Epithelial cell of proximal tubule (primary cell): Measurements from ENCODE around the gene RANBP1. TPM values are rescaled to one million over a fixed set of nuclear protein-coding genes. Genes with fewer than 3 reads are reported as not detected.
"Not testable (repeated sequence)": the region's sequence is repeated elsewhere in the genome, so short reads cannot be mapped to it uniquely, and the experiment has no call there.

Source experiments
- DNase-seq: peaks from one replicate; pipeline ENCODE4 v3.0.0-alpha.2; 2011; ENCODE audit warnings: low read depth
- H3K4me3 ChIP-seq: 2 replicates; pipeline ENCODE4 v1.5.1; 2011; ENCODE audit warnings: low read depth, mild to moderate bottlenecking, low read length
- total RNA-seq: library from RNA; depleted of rRNA; stranded (reverse); fragments of >200 nt; gene quantifications from 2 replicates; pipeline ENCODE4 v1.2.3, GENCODE V29; 2015
- TF ChIP-seq, protein P1 (sequence below): conservative IDR thresholded peaks from 2 replicates; pipeline ENCODE4 v1.5.1; 2012; ENCODE audit warnings: low read depth, mild to moderate bottlenecking, low read length

Gene RANBP1
- total RNA-seq, 1 donor from 2014 or later: 1,034 TPM

DNA sequence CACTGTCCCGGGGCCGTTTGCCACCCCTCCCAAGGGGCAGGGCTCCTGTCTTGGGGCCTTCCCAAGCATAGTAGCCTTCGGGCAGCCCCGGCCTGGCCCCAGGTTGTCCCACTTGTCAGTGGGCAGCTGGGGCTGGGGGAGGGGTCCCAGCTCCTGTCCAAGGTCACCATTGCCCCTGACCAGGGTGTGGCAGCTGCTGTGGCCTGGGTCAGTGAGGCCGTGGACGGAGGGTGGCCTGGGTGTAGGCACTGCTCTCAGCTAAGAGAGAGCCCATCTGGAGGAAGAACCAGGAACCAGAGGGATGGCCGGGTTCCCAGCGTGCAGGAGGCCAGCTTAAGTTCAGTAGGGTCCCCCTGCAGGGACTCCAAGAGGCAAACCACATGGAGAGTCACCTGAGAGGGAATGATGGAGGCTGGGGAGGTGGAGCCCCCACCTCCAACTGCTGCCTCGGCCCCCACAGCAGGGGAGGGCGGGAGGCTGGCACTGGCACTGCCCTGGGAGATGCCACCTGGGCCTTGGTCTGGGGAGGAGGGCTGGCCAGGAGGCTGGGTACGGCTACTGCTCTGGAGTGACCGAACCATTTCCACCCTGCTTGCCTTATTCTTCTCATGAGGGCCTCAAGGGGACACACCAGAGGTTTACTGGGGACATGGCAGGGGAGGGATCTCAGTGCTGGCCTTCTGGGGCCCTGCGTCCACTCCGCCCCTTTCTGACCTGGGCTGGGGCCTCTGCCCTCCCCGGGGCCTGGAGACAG, 41.7 kb downstream of the RANBP1 start:
- TF ChIP-seq, protein P1, sequence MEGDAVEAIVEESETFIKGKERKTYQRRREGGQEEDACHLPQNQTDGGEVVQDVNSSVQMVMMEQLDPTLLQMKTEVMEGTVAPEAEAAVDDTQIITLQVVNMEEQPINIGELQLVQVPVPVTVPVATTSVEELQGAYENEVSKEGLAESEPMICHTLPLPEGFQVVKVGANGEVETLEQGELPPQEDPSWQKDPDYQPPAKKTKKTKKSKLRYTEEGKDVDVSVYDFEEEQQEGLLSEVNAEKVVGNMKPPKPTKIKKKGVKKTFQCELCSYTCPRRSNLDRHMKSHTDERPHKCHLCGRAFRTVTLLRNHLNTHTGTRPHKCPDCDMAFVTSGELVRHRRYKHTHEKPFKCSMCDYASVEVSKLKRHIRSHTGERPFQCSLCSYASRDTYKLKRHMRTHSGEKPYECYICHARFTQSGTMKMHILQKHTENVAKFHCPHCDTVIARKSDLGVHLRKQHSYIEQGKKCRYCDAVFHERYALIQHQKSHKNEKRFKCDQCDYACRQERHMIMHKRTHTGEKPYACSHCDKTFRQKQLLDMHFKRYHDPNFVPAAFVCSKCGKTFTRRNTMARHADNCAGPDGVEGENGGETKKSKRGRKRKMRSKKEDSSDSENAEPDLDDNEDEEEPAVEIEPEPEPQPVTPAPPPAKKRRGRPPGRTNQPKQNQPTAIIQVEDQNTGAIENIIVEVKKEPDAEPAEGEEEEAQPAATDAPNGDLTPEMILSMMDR: no peak
- no peak overlapping the region for H3K4me3 ChIP-seq
- no peak for DNase-seq

DNA sequence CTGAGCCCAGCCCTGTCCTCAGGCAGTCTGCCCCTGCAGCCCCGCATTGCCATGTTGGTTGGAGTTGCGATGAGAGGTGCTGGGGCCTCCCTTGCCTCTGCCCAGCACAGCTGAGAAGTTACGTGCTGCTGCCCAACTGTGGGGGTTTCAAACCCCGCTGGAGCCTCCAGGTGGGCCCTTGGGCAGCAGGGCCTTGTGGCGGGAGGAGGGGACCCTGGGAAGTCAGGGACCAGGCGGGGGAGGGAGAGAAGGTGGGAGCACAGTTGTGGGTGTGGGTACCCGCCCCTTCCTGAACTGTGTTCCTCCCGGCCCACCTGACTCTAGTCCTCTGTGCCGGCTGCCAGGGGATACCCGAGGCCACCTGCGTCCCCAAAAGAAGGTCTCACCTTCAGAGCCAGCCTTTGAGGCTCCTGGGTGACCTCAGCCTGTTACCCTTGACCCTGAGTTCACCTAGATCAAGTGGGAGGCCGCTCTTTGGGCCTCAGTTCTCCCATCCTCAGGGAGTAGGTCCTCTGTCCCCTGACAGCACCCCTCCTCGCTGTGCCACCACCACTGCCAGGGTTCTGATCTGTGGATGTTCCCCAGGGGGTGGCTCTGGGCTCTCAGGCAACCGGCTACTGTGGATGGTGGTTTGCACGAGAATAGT, 42.6 kb downstream of the RANBP1 start:
- no peak overlapping the region for H3K4me3 ChIP-seq
- no peak for DNase-seq
- TF ChIP-seq, protein P1: no peak

DNA sequence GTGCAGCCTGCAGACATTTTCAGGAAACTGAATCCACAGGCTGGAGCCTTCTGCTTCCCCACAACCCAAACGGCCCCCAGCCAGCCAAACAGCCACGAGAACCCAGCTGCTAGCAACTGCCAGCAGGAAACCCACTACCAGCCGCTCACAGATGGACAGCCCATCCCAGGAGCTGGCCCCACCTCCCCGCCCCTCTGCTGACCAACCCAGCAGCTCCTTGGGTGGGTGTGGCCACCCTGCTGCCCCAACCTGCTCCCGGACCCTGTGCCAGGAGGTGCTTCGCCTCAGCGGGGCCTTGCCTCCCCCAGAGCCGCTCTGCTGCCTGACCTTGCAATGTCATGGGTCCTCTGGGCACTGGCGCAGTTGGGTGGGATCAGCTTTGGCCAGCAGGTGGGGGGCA, 43.2 kb downstream of the RANBP1 start:
- DNase-seq: no peak
- TF ChIP-seq, protein P1: no peak
- no peak overlapping the region for H3K4me3 ChIP-seq

DNA sequence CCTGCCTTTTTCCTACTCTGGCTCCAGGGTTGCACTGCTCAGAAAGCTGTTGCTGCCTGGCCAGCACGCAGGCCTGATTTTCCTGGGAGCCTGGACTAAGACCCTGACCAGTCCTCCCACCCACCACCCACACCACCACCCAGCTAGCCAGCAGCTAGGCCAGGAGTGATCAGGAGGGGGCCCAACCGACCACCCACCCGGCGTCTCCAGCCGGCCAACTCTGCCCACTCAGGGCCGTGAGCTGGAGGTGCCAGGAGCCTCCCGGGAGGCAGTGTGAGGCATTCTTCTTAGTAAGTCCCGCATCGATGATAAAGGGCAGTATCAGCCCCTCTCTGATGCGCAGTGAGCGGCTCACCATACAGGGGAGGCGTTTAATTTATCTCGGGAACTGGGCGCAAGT, 43.6 kb downstream of the RANBP1 start:
- not testable (repeated sequence) for DNase-seq, H3K4me3 ChIP-seq

DNA sequence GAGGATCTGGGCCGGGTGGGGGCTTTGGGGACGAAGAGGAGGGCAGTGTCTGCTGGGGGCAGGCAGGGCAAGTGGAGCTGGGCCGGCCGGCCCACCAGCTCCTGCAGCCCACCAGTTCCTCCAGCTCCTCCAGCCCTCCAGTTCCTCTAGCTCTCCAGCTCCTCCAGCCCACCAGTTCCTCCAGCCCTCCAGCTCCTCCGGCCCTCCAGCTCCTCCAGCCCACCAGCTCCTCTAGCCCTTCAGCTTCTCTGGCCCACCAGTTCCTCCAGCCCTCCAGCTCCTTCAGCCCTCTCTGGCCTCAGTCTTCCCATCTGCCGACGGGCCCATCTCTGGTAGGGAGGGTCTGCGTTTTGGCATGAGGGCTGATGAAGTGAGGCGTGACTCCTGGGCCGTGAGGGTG, 44.1 kb downstream of the RANBP1 start:
- no peak overlapping the region for H3K4me3 ChIP-seq
- TF ChIP-seq, protein P1: no peak
- no peak for DNase-seq

DNA sequence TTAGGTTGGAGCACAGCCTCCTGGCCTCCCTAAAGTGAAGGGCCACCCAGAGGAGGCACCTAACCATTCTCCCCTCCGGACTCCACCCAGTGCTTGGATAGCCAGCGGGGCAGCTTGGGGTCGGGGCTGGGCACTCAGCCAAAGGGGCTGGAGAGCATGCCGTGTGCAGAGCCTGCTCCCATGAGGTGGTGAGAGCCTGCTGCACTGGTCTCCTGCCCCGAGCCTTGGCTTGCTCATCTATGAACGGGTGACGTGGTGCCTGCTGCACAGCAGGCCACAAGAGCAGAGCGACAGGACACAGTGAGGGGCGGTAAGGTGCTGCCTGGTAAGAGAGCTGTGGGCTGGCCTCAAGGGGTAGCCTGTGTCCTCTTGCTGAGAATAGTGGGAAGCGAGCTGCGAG, 49.0 kb downstream of the RANBP1 start:
- H3K4me3 ChIP-seq: no peak overlapping the region
- TF ChIP-seq, protein P1: no peak
- no peak for DNase-seq

DNA sequence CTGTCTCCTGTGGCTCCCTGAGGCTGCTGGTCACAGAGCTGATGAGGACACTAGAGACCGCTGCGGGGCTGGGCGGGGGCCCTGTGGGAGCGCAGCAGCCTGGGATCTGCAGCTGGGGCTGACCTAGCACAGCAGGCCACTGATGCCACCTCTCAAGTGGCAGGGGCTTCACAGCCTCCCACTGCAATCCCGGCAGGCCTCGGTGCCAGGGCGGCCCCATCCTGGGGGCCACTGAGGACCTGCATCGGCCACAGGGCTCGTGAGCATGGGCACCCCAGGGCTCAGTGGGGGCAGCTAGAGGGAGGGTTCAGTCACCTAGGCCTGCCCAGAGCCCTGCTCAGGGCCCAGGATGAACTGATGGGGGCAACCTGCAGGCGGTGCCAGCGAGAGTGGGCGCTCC, 49.5 kb downstream of the RANBP1 start:
- no peak overlapping the region for H3K4me3 ChIP-seq
- TF ChIP-seq, protein P1: no peak
- DNase-seq: no peak
